Brain pericyte (primary cell): Measurements from ENCODE around the gene SOX4.

Experiments used
- DNase-seq: peaks from one replicate; pipeline ENCODE4 v3.0.0-alpha.2; 2012; ENCODE audit warnings: low read depth, low spot score

The SOX4 gene

DNA sequence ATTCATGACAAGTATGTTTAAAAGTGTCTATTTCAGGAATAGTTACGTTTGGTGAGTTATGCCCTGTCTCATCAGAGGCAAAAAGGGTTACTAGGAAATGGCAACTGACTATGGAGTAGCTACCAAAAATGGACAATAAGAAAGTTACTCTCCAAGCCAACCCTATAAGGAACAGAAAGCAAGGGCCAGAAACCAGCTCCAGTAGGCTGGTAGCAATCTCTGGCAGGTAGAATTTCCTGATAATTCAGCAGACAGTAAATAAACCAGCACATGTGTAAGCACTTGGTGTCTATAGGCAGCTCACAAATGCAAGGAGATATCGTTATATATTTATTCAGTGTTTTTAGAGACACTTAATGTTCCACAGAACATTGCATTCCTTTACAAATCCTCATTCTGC lies 20.3 kb downstream of the SOX4 start:
- DNase-seq = no peak

DNA sequence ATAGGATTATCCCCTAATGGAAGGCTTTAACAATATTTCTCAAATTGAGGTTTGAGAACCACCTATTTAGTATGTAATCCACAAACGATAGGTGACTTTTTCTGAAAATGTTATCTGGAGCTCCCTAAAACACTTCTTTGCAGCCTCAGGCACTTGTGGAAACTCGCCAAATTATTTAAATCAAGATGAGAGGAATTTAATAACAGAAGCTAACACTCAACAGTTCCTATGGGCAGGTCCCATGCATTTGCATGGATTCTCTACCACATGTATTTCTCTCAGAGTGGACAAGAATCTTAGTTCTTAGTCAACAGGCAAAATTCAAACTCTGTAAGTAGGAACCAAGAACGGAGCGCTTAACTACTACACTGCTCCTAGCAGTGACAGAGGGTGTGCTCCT lies 20.7 kb downstream of the SOX4 start:
- DNase-seq = no peak

DNA sequence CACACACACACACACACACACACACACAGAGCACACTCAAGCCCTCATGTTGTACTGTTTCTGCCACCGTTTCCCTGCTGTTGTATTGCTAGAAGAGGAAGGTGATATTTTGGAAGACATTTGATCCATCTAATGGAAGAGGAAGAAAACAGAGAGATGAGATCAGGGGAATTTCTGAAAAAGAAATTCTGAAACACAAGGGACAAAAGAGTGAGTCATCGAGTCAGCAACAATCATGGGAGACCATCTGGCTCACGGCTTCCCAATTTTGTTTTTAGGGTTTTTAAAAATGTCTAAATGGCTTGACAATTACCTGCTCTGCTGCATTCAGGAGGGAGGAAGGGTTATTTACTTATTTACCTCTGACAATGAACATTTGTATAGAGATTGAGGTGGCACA lies 22.0 kb downstream of the SOX4 start:
- no peak for DNase-seq

DNA sequence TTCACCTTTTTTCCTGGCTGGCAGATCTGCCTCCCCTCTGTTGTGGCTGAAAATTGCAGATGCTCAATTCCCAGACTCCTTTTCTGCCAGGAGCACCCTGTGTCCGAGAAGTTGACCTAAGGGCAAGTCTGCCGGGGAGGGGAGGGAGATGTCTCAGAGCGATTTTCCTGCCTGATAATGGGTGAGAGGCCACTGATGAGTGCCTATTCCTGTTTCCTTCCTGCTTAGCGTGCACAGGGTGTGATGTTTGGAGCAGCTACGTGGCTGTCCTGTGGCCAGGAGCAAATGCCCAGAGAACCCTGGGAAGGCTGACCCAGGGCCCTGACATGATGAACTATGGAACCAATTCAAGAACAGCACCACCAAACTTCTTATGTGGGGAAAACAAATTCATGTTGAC lies 22.5 kb downstream of the SOX4 start:
- no peak for DNase-seq

DNA sequence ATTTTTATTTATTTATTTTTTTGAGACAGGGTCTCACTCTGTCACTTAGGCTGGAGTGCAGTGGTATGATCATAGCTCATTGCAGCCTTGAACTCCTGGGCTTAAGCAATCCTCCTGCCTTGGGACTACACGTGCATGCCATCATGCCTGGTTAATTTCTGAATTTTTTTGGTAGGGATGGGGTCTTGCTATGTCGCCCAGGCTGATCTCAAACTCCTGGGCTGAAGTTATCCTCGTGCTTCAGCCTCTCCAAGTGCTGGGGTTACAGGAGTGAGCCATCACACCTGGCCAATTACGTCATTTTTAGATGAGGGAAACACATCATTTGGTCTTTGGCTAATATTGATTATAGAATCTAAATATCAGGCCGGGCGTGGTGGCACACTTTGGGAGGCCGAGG lies 32.1 kb downstream of the SOX4 start:
- DNase-seq = no peak

DNA sequence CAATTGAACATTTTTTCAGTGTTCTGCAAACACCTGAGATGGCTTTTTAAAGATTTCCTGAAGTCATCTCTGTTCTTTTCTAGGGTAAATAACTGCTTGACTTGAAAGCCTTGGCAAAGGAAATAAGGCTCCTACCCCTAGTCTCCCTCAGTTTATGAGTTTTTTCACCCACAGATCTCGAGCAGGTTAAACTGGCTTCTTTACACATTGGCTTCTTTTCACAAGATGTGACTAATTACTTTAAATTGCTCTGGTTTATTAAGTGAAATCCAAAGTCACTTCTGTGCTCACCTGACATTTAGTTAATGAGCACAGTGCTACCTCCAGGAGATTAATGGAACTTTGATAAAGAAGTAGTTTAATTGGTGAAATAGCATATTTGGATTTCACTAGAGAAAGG lies 33.2 kb downstream of the SOX4 start:
- no peak for DNase-seq

DNA sequence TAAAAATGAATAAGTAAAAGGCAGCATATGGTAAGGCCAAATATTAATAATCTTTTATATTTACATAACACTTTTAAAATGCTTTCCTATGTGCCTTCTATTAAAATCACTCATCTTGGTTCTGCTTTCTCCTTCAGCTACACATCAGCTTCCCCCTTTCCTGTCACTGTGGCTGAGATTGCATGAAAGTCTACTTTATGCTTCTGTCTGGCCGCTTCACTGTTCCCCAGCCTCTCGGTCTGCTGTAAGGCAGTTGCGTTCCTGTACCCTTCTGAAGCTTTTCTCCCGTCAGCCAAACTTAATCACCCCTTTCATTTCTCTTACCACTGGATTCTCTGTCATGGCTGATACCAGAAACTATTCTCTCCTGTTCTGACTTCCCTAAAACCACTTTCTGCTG lies 34.6 kb downstream of the SOX4 start:
- no peak for DNase-seq

DNA sequence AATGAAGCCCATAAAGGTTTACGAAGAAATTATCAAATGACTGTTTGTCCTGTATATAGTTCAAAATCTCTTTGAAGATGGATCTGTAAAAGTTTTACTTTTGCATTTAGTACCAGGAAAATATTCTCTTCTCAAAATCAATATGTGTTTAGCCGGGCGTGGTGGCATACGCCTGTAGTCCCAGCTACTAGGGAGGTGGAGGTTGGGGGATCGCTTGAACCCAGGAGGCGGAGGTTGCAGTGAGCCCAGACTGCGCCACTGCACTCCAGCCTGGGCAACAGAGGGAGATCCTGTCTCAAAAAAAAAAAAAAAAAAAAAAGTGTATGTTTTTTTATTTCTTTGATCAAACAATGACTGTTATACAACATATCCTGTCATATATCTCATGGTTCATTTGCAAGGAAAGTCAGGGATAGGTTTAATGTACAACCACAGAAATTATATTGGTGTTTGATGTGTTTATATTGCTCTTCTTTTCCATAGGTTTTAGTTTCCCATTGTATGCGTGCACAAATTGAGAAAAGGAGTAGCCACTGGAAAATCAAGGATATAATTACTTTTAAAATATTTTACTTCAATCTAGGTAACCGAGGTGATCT lies 40.1 kb downstream of the SOX4 start:
- DNase-seq = no peak

DNA sequence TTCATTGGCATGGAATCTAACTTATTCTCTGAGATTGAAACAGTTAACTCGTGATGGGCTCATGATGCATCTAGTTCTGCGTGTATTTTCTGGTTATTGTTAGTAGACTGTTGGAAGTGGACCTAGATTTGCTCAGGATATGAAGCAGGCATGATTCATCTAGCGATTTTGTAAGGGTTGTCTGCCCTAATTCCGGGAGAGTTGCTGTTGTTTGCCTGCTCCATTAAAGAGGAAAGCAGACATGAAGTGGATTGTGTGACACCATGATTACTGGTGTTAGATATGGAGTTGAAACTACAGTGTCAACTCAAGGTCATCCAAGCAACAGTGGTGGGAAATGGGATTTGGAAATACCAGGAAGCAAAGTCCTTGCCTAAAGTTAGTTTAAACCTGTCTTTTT lies 41.0 kb downstream of the SOX4 start:
- DNase-seq = no peak

DNA sequence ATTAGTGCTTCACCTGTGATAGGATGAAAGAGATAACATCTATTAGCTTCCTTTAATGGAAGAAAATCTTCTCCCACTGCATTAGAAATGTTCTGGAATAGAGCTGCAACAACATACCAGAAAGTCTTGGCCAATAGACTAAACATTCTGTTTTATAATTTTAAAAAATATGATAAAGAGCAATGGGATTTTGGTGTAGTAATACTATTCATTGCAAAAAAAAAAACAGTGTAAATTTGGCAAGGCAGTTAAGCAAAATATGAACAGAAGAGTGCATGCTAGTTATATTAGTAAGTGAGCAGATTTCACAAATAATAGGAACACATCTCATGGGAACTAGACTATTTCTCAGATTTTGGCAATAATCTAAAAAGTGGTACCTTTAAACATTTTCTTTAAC lies 43.3 kb downstream of the SOX4 start:
- DNase-seq = no peak

DNA sequence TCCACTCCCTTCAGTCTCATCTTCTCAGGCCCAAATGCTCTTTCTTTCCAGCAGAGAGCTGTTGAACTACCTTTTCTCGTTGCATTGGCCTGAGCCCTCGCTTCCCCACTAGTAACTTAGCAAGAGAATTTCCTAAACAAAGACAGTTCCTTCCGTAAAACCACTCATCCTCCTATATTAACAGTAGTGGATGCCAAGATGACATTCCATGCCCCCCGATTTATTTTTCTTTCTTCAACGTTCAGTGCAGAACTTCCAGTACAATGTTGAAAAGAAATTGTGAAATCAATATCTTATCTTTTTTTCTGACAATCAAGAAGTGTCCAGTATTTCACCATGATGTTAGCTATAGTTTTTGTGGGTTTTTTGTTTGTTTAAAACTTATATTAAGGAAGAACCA lies 45.8 kb downstream of the SOX4 start:
- no peak for DNase-seq
